ENCODE data around the gene ZNF562.
"Not testable (repeated sequence)": the region's sequence is repeated elsewhere in the genome, so short reads cannot be mapped to it uniquely, and the experiment has no call there.

Gene ZNF562

GRCh38 chr19:9705836-9706235, 30.9 kb upstream of the ZNF562 start:
- H2AK5ac ChIP-seq (ENCODE audit: low read length): no peak overlapping the region
- no peak overlapping the region for H4K5ac ChIP-seq (ENCODE audit: low read length)
- H3K36me3 ChIP-seq (ENCODE audit: control insufficient read depth, insufficient read depth, low read length): no peaks in the 10 kb centered on the region
- no CpG with 5 or more reads among the region's 6 CpGs for WGBS (ENCODE audit: extremely low coverage, insufficient coverage, low lambda C conversion rate)
- no peak overlapping the region for H4K8ac ChIP-seq (ENCODE audit: low read depth, low read length)
- no peak overlapping the region for H2BK15ac ChIP-seq (replicated peaks; ENCODE audit: low read depth)
- no peak overlapping the region for H3K4me3 ChIP-seq (ENCODE audit: low read length)
- no peaks in the 10 kb centered on the region for H3K79me1 ChIP-seq (ENCODE audit: low read length)
- H3K27ac ChIP-seq (ENCODE audit: low read depth, low read length): no peak overlapping the region
- H3K18ac ChIP-seq (ENCODE audit: low read length): no peak overlapping the region
- H3K4ac ChIP-seq (ENCODE audit: low read depth, low read length): no peak overlapping the region
- H2BK120ac ChIP-seq (ENCODE audit: low read depth, low read length): no peak overlapping the region
- DNase-seq: no peak
- no peak overlapping the region for H3K56ac ChIP-seq (ENCODE audit: low read length)
- H3K4me2 ChIP-seq (ENCODE audit: low read length): no peak overlapping the region
- no peak overlapping the region for H3K23ac ChIP-seq (ENCODE audit: low read length)
- H2BK5ac ChIP-seq (ENCODE audit: low read length): no peak overlapping the region
- no peak overlapping the region for H3K9ac ChIP-seq (ENCODE audit: low read length)
- H3K4me1 ChIP-seq (ENCODE audit: control insufficient read depth, low read depth, low read length): no peaks in the 10 kb centered on the region
- no peaks in the 10 kb centered on the region for H3K27me3 ChIP-seq (ENCODE audit: insufficient read depth, low read length, poor library complexity)
- H3K79me2 ChIP-seq (ENCODE audit: control insufficient read depth, insufficient read depth, low read length): no peaks in the 10 kb centered on the region

DNA sequence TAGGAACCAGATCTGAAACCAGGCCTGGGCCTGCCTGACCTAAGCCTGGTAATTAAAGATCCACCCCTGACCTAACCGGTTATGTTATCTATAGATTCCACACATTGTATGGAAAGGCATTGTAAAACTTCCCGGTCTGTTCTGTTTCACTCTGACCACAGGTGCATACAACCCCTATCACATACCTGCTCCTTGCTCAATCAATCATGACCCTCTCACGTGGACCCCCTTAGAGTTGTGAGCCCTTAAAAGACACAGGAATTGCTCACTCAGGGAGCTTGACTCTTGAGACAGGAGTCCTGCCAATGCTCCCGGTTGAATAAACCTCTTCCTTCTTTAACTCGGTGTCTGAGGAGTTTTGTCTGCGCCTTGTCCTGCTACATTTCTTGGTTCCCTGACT, 27.3 kb upstream of the ZNF562 start:
- H3K27me3 ChIP-seq (ENCODE audit: insufficient read depth, low read length, poor library complexity): no peaks in the 10 kb centered on the region
- H2BK5ac ChIP-seq (ENCODE audit: low read length): no peak overlapping the region
- H2BK15ac ChIP-seq (replicated peaks; ENCODE audit: low read depth): no peak overlapping the region
- no peak overlapping the region for H4K8ac ChIP-seq (ENCODE audit: low read depth, low read length)
- H3K79me1 ChIP-seq (ENCODE audit: low read length): no peaks in the 10 kb centered on the region
- no peaks in the 10 kb centered on the region for H3K79me2 ChIP-seq (ENCODE audit: control insufficient read depth, insufficient read depth, low read length)
- H3K27ac ChIP-seq (ENCODE audit: low read depth, low read length): no peak overlapping the region
- H4K5ac ChIP-seq (ENCODE audit: low read length): no peak overlapping the region
- no peak overlapping the region for H2BK120ac ChIP-seq (ENCODE audit: low read depth, low read length)
- H3K56ac ChIP-seq (ENCODE audit: low read length): no peak overlapping the region
- H3K36me3 ChIP-seq (ENCODE audit: control insufficient read depth, insufficient read depth, low read length): no peaks in the 10 kb centered on the region
- no peak overlapping the region for H3K23ac ChIP-seq (ENCODE audit: low read length)
- no CpG with 5 or more reads among the region's 6 CpGs for WGBS (ENCODE audit: extremely low coverage, insufficient coverage, low lambda C conversion rate)
- no peak overlapping the region for H3K18ac ChIP-seq (ENCODE audit: low read length)
- H3K4ac ChIP-seq (ENCODE audit: low read depth, low read length): no peak overlapping the region
- H3K4me2 ChIP-seq (ENCODE audit: low read length): no peak overlapping the region
- no peak for DNase-seq
- no peaks in the 10 kb centered on the region for H3K4me1 ChIP-seq (ENCODE audit: control insufficient read depth, low read depth, low read length)
- no peak overlapping the region for H3K4me3 ChIP-seq (ENCODE audit: low read length)
- H3K9ac ChIP-seq (ENCODE audit: low read length): no peak overlapping the region
- no peak overlapping the region for H2AK5ac ChIP-seq (ENCODE audit: low read length)

- no peak overlapping the region for H3K4me3 ChIP-seq (ENCODE audit: low read length)
These were observed 25.5 kb upstream of the ZNF562 start for GRCh38 chr19:9700229-9700981.

GRCh38 chr19:9690301-9690700, 15.4 kb upstream of the ZNF562 start:
- not testable (repeated sequence) for H4K8ac ChIP-seq (ENCODE audit: low read depth, low read length); H3K79me2 ChIP-seq (ENCODE audit: control insufficient read depth, insufficient read depth, low read length); H3K18ac ChIP-seq (ENCODE audit: low read length); H3K79me1 ChIP-seq (ENCODE audit: low read length); H3K56ac ChIP-seq (ENCODE audit: low read length); DNase-seq; H3K36me3 ChIP-seq (ENCODE audit: control insufficient read depth, insufficient read depth, low read length); H3K9ac ChIP-seq (ENCODE audit: low read length); H3K4me3 ChIP-seq (ENCODE audit: low read length); H3K27ac ChIP-seq (ENCODE audit: low read depth, low read length); H2BK15ac ChIP-seq (replicated peaks; ENCODE audit: low read depth); H3K4me1 ChIP-seq (ENCODE audit: control insufficient read depth, low read depth, low read length); H3K4ac ChIP-seq (ENCODE audit: low read depth, low read length); H3K27me3 ChIP-seq (ENCODE audit: insufficient read depth, low read length, poor library complexity); H2BK120ac ChIP-seq (ENCODE audit: low read depth, low read length); H2AK5ac ChIP-seq (ENCODE audit: low read length); H2BK5ac ChIP-seq (ENCODE audit: low read length); H3K4me2 ChIP-seq (ENCODE audit: low read length); H3K23ac ChIP-seq (ENCODE audit: low read length); H4K5ac ChIP-seq (ENCODE audit: low read length)
- no CpG with 5 or more reads among the region's 4 CpGs for WGBS (ENCODE audit: extremely low coverage, insufficient coverage, low lambda C conversion rate)

More at GRCh38 chr19:9700229-9700981, 25.5 kb upstream of the ZNF562 start:
- no peaks in the 10 kb centered on the region for H3K79me2 ChIP-seq (ENCODE audit: control insufficient read depth, insufficient read depth, low read length)
- H3K56ac ChIP-seq (ENCODE audit: low read length): no peak overlapping the region
- H3K4me1 ChIP-seq (ENCODE audit: control insufficient read depth, low read depth, low read length): no peaks in the 10 kb centered on the region
- no peaks in the 10 kb centered on the region for H3K36me3 ChIP-seq (ENCODE audit: control insufficient read depth, insufficient read depth, low read length)
- no peak overlapping the region for H2AK5ac ChIP-seq (ENCODE audit: low read length)
- H3K79me1 ChIP-seq (ENCODE audit: low read length): no peaks in the 10 kb centered on the region
- H3K27me3 ChIP-seq (ENCODE audit: insufficient read depth, low read length, poor library complexity): no peaks in the 10 kb centered on the region
- H2BK5ac ChIP-seq (ENCODE audit: low read length): no peak overlapping the region
- H3K9ac ChIP-seq (ENCODE audit: low read length): no peak overlapping the region
- H3K23ac ChIP-seq (ENCODE audit: low read length): no peak overlapping the region
- H3K4ac ChIP-seq (ENCODE audit: low read depth, low read length): no peak overlapping the region
- no peak overlapping the region for H3K18ac ChIP-seq (ENCODE audit: low read length)
- WGBS (ENCODE audit: extremely low coverage, insufficient coverage, low lambda C conversion rate): no CpG with 5 or more reads among the region's 22 CpGs
- H2BK120ac ChIP-seq (ENCODE audit: low read depth, low read length): no peak overlapping the region
- no peak overlapping the region for H3K27ac ChIP-seq (ENCODE audit: low read depth, low read length)
- no peak overlapping the region for H4K5ac ChIP-seq (ENCODE audit: low read length)
- no peak overlapping the region for H3K4me2 ChIP-seq (ENCODE audit: low read length)
- no peak overlapping the region for H2BK15ac ChIP-seq (replicated peaks; ENCODE audit: low read depth)
- DNase-seq: no peak
- no peak overlapping the region for H4K8ac ChIP-seq (ENCODE audit: low read depth, low read length)

DNA sequence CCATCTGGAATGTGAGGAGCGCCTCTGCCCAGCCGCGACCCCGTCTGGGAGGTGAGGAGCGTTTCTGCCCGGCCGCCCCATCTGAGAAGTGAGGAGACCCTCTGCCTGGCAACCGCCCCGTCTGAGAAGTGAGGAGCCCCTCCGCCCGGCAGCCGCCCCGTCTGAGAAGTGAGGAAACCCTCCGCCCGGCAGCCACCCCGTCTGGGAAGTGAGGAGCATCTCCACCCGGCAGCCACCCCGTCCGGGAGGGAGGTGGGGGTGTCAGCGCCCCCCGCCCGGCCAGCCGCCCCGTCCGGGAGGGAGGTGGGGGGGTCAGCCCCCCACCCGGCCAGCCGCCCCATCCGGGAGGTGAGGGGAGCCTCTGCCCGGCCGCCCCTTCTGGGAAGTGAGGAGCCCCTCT, 5.1 kb upstream of the ZNF562 start:
- DNase-seq; H4K8ac ChIP-seq (ENCODE audit: low read depth, low read length); H3K23ac ChIP-seq (ENCODE audit: low read length); H3K56ac ChIP-seq (ENCODE audit: low read length); H3K4me2 ChIP-seq (ENCODE audit: low read length); H3K9ac ChIP-seq (ENCODE audit: low read length); H3K79me1 ChIP-seq (ENCODE audit: low read length); H3K79me2 ChIP-seq (ENCODE audit: control insufficient read depth, insufficient read depth, low read length); H3K4me3 ChIP-seq (ENCODE audit: low read length); H2BK15ac ChIP-seq (replicated peaks; ENCODE audit: low read depth); H2BK5ac ChIP-seq (ENCODE audit: low read length); H3K36me3 ChIP-seq (ENCODE audit: control insufficient read depth, insufficient read depth, low read length); H3K18ac ChIP-seq (ENCODE audit: low read length); H2AK5ac ChIP-seq (ENCODE audit: low read length); H3K27ac ChIP-seq (ENCODE audit: low read depth, low read length); H3K4ac ChIP-seq (ENCODE audit: low read depth, low read length); H4K5ac ChIP-seq (ENCODE audit: low read length); H2BK120ac ChIP-seq (ENCODE audit: low read depth, low read length); H3K4me1 ChIP-seq (ENCODE audit: control insufficient read depth, low read depth, low read length); H3K27me3 ChIP-seq (ENCODE audit: insufficient read depth, low read length, poor library complexity): not testable (repeated sequence)
- WGBS (ENCODE audit: extremely low coverage, insufficient coverage, low lambda C conversion rate): no CpG with 5 or more reads among the region's 30 CpGs

GRCh38 chr19:9675358-9675901, 530 bp upstream of the ZNF562 start:
- peaks cover 30% of the 10 kb centered on the region for H3K79me2 ChIP-seq (ENCODE audit: control insufficient read depth, insufficient read depth, low read length)
- H3K9ac ChIP-seq (ENCODE audit: low read length): peak overlapping the region; percentile 74
- H2BK15ac ChIP-seq (replicated peaks; ENCODE audit: low read depth); H3K79me1 ChIP-seq (ENCODE audit: low read length); H3K36me3 ChIP-seq (ENCODE audit: control insufficient read depth, insufficient read depth, low read length); H4K5ac ChIP-seq (ENCODE audit: low read length); H2BK5ac ChIP-seq (ENCODE audit: low read length); H3K4me2 ChIP-seq (ENCODE audit: low read length); H2BK120ac ChIP-seq (ENCODE audit: low read depth, low read length); H3K4me1 ChIP-seq (ENCODE audit: control insufficient read depth, low read depth, low read length); H2AK5ac ChIP-seq (ENCODE audit: low read length); H3K27me3 ChIP-seq (ENCODE audit: insufficient read depth, low read length, poor library complexity); DNase-seq; H3K23ac ChIP-seq (ENCODE audit: low read length); H4K8ac ChIP-seq (ENCODE audit: low read depth, low read length): not testable (repeated sequence)
- H3K4ac ChIP-seq (ENCODE audit: low read depth, low read length): peak overlapping the region; percentile 55
- peak overlapping the region; percentile 88 for H3K56ac ChIP-seq (ENCODE audit: low read length)
- WGBS (ENCODE audit: extremely low coverage, insufficient coverage, low lambda C conversion rate): no CpG with 5 or more reads among the region's 20 CpGs
- peak overlapping the region; percentile 63 for H3K4me3 ChIP-seq (ENCODE audit: low read length)
- peak overlapping the region; percentile 95 for H3K18ac ChIP-seq (ENCODE audit: low read length)
- peak overlapping the region; percentile 87 for H3K27ac ChIP-seq (ENCODE audit: low read depth, low read length)

Data from mesendoderm (in vitro differentiated cells).